ENCODE data around the gene SUCO. TPM values are rescaled to one million over a fixed set of nuclear protein-coding genes. Genes with fewer than 3 reads are reported as not detected.

Gene SUCO
- total RNA-seq, 4 donors from 2014 or later = 30.0 to 32.8 (median 30.7) TPM

DNA sequence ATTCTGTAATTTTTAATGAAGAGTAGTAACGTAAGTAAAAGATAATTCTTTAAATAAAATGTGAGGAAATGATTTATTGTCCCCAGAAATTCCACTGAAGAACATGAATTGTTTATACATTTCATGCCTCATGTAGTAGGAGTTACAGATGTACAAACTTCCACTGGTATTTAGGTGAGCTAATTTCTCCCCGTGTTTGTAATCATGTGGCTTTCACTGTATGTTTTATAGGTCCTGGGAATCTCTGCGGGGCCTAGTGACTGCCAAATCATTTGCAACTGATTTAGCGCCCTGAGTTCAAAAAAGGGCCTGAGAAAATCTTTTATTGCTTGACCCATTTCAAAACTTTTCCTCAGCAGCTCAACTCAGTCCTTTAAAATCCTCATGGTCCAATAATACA is 95.5 kb downstream of the SUCO start:
- WGBS, 2 donors = 63 to 75% methylated on average over 4 of the region's 4 CpGs
- DNase-seq (ENCODE audit: low spot score in 2 of 2) = no peak
- no peak for TF ChIP-seq CTCF (IDR thresholded peaks at IDR 0.05)
- no peak for TF ChIP-seq POLR2A (IDR thresholded peaks at IDR 0.05)
- no peak overlapping the region for H3K4me3 ChIP-seq (ENCODE audit: low read depth, poor library complexity, severe bottlenecking)
- intact Hi-C loops (cut with DNase I; ENCODE audit: low total_unique reads) = no loop called here

DNA sequence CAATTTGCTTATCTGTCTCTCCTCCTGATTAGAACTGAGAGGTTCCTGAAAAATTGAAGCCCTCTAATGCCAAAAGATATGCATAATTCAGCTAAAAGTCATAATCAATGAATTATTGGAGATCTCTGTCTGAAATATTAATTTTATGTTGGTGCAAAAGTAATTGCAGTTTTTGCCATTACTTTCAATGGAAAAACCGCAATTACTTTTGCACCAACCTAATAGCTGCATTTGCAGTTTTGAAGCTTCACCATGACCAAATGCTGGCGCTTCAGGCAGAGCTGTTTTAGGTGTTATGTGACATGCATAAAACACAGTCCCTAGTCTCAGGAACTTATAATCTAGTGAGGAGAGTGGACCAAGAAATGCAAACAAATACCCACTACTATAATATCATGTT is 96.2 kb downstream of the SUCO start:
- no peak overlapping the region for H3K4me3 ChIP-seq (ENCODE audit: low read depth, poor library complexity, severe bottlenecking)
- DNase-seq (ENCODE audit: low spot score in 2 of 2) = no peak
- TF ChIP-seq CTCF (IDR thresholded peaks at IDR 0.05) = no peak
- TF ChIP-seq POLR2A (IDR thresholded peaks at IDR 0.05) = no peak
- WGBS, 2 donors = 89 to 91% methylated on average over 2 of the region's 2 CpGs
- intact Hi-C loops (cut with DNase I; ENCODE audit: low total_unique reads) = no loop called here

GRCh38 chr1:172629638-172630037 is 96.7 kb downstream of the SUCO start:
- no peak overlapping the region for H3K4me3 ChIP-seq (ENCODE audit: low read depth, poor library complexity, severe bottlenecking)
- no peak for TF ChIP-seq POLR2A (IDR thresholded peaks at IDR 0.05)
- no peak for TF ChIP-seq CTCF (IDR thresholded peaks at IDR 0.05)
- DNase-seq (ENCODE audit: low spot score in 2 of 2) = no peak
- WGBS, 2 donors = 91 to 94% methylated on average over 2 of the region's 2 CpGs
- intact Hi-C loops (cut with DNase I; ENCODE audit: low total_unique reads) = no loop called here

DNA sequence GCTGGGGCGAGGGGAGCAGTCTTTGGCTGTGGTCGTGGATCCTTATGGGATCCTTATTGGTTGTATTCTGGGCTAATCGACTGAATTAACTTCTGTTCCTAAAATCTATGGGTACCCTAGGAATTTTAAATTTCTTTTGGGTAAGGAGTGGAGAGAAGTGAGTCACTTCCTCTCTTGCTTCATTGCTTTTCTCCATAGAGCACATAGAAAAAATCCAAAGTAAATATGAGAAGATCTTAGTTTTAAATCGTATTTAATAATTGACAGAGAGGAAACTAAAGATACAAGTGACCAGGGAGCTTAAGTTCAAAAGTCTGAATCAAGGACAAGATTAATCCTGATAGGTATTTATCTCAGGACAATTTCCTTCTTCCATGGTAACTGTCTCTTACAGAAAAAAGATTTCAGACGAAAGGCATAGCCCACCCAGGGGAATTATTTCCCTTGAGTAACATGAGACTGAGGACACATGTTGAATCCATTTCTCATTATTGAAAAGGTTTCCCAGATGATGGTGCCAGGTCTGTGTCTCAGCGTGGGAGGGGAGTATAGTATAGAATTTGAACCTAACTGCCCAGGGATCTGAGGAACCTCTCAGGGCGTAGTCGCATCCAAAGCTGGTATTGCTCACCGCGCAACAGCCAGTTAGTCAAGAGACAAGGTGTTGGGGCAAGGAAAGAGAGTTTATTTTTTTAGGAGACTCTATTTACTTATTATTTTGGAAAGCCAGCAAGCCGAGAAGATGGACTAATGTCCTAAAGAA is 97.3 kb downstream of the SUCO start:
- intact Hi-C loops (cut with DNase I; ENCODE audit: low total_unique reads) = no loop called here
- WGBS, 2 donors = 86 to 92% methylated on average over 11 of the region's 11 CpGs
- no peak overlapping the region for H3K4me3 ChIP-seq (ENCODE audit: low read depth, poor library complexity, severe bottlenecking)
- TF ChIP-seq POLR2A (IDR thresholded peaks at IDR 0.05) (no peak), CTCF (IDR thresholded peaks at IDR 0.05) (no peak)
- no peak for DNase-seq (ENCODE audit: low spot score in 2 of 2)

DNA sequence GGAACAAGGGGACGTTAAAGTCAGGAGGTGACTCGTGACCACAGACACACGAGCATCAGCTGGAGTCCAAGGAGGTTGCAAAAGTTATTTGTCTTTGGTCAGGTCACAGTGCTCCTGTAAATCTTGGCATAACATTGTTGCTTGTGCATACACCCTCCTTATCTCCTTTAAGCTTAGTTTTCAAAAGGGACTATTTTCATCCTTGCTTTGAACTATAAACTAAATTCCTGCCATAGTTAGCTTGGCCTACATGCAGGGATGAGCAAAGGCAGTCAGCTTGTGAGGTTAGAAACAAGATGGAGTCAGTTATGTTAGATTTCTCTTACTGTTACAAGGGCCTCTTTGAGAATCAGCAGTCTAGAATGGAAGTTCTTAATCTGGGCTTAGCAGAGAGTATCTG is 97.9 kb downstream of the SUCO start:
- intact Hi-C loops (cut with DNase I; ENCODE audit: low total_unique reads) = no loop called here
- 73 to 77% methylated on average over 3 of the region's 3 CpGs for WGBS, 2 donors
- TF ChIP-seq CTCF (IDR thresholded peaks at IDR 0.05) (no peak), POLR2A (IDR thresholded peaks at IDR 0.05) (no peak)
- no peak overlapping the region for H3K4me3 ChIP-seq (ENCODE audit: low read depth, poor library complexity, severe bottlenecking)
- DNase-seq (ENCODE audit: low spot score in 2 of 2) = no peak

DNA sequence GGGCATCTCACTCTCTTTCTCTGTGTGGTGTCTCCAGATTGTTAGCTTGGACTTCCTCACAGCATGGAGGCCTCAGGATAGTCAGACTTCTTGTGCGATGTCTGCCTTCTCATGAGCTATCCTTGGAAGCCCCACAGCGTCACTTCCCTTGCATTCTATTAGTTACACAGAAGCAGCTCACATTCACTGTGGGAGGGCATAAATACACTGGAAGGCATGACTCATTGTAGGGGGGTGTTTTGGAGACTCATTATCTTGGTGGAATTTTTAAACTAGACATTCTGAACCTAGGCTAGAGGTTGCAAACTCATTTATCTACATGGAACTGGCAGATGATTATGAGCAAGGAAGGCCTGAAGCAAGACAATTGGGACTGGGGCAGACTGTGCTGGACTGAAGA is 104.6 kb downstream of the SUCO start:
- 93 to 97% methylated on average over 2 of the region's 2 CpGs for WGBS, 2 donors
- TF ChIP-seq CTCF (IDR thresholded peaks at IDR 0.05) (no peak), POLR2A (IDR thresholded peaks at IDR 0.05) (no peak)
- H3K4me3 ChIP-seq (ENCODE audit: low read depth, poor library complexity, severe bottlenecking) = no peak overlapping the region
- intact Hi-C loops (cut with DNase I; ENCODE audit: low total_unique reads) = no loop called here
- DNase-seq (ENCODE audit: low spot score in 2 of 2) = no peak

Measured in lower leg skin (tissue), 4 donors.